Upper lobe of left lung (tissue), 6 donors: ENCODE results near the gene JPT2. TPM values are rescaled to one million over a fixed set of nuclear protein-coding genes. Genes with fewer than 3 reads are reported as not detected.

Experiments
- ATAC-seq, 2 donors: fragments of 200-7000 bp; cut with Tn5 transposase; one replicate each; pipeline ENCODE4 v1.9.1; 2022; ENCODE audit warnings: mild to moderate bottlenecking in 2 of 2, moderate library complexity in 2 of 2; ENCODE audit not compliant: low FRiP score in 2 of 2
- DNase-seq, 2 donors: peaks; one replicate each; pipeline ENCODE4 v3.0.0-alpha.2; 2019 to 2020
- H3K27ac ChIP-seq, 4 donors: fragments of 200-600 bp; sonication (generic); one replicate each; pipeline ENCODE4 v1.5.1; 2016 to 2019
- H3K27me3 ChIP-seq, 4 donors: fragments of 200-600 bp; sonication (generic); one replicate each; pipeline ENCODE4 v1.5.1; 2017 to 2019
- H3K36me3 ChIP-seq, 4 donors: fragments of 200-600 bp; sonication (generic); one replicate each; pipeline ENCODE4 v1.5.1; 2016 to 2019
- H3K4me1 ChIP-seq, 4 donors: fragments of 200-600 bp; sonication (generic); one replicate each; pipeline ENCODE4 v1.5.1; 2018 to 2019
- H3K4me3 ChIP-seq, 4 donors: fragments of 200-600 bp; sonication (generic); one replicate each; pipeline ENCODE4 v1.5.1; 2017 to 2019; ENCODE audit warnings: mild to moderate bottlenecking in 2 of 4, moderate library complexity in 1 of 4
- H3K9me3 ChIP-seq, 4 donors: fragments of 200-600 bp; sonication (generic); one replicate each; pipeline ENCODE4 v1.5.1; 2018 to 2019
- CTCF ChIP-seq, 6 experiments: fragments of 450-650 bp in 4 of 6; fragments of 200-600 bp in 2 of 6; sonication (generic) in 2 of 6; IDR thresholded peaks; one replicate each; pipeline ENCODE4 v1.5.1; 2016 to 2019; ENCODE audit warnings: antibody characterized with exemption in 6 of 6
- EP300 ChIP-seq, 4 donors: sonication (generic); formaldehyde crosslinking; IDR thresholded peaks; one replicate each; pipeline ENCODE4 v1.5.1; 2017; ENCODE audit warnings: antibody characterized with exemption in 4 of 4, control low read depth in 2 of 4
- POLR2A ChIP-seq, 4 donors: fragments of 450-650 bp; IDR thresholded peaks; one replicate each; pipeline ENCODE4 v1.5.1; 2016 to 2017; ENCODE audit warnings: antibody characterized with exemption in 4 of 4, mild to moderate bottlenecking in 2 of 4
- POLR2AphosphoS5 ChIP-seq, 2 donors: sonication (generic); formaldehyde crosslinking; IDR thresholded peaks; one replicate each; pipeline ENCODE4 v1.5.1; 2017; ENCODE audit warnings: antibody characterized with exemption in 2 of 2
- WGBS, 2 donors: methylation state at CpG; one replicate each; pipeline ENCODE4 v1.1.5; 2017 to 2018; 5-methylcytosine and 5-hydroxymethylcytosine counted together
- total RNA-seq, 6 donors: library from RNA; depleted of rRNA in 4 of 6; stranded (reverse); fragments of >200 nt in 4 of 6; gene quantifications; one replicate each; pipeline versions ENCODE4 v1.1.0 to v1.2.1, GENCODE V29; 2016 to 2021
- donor health status: DM: no; HTN: no; CAD: no; lungs with moderate emphysema.
- donor health status: DM: no; HTN: yes; CAD: no; lungs with severe emphysema.

The JPT2 gene
- total RNA-seq, 6 donors from 2014 or later, result 15.8 to 60.5 (median 38.3) TPM

- no peaks in the 10 kb centered on the region for H3K9me3 ChIP-seq
- no peak for ATAC-seq
- H3K4me1 ChIP-seq, result peaks cover 23 to 37% (median 26%) of the 10 kb centered on the region in 4 donors
- DNase-seq, result no peak
- 17 to 30% methylated on average over 13 to 16 of the region's 16 CpGs for WGBS, 2 donors
- H3K4me3 ChIP-seq, result peak overlapping the region; percentile 67 to 89 (median 87)
- peak overlapping the region; percentile 89 to 97 (median 92) for H3K27ac ChIP-seq
- H3K27me3 ChIP-seq, result no peaks in the 10 kb centered on the region
- H3K36me3 ChIP-seq, result peaks cover 0 to 4% (median 2%) of the 10 kb centered on the region in 4 donors
- TF ChIP-seq POLR2A (IDR thresholded peaks at IDR 0.05) (no peak), EP300 (IDR thresholded peaks at IDR 0.05) (no peak), CTCF (IDR thresholded peaks at IDR 0.05) (no peak), POLR2AphosphoS5 (IDR thresholded peaks at IDR 0.05) (no peak)
Observed at GRCh38 chr16:1707193-1707790, 29.2 kb downstream of the JPT2 start.

- no peak overlapping the region for H3K4me3 ChIP-seq
- no peak for ATAC-seq
- DNase-seq, result no peak
- H3K36me3 ChIP-seq, result peaks cover 0 to 3% (median 0%) of the 10 kb centered on the region in 4 donors
- no peaks in the 10 kb centered on the region for H3K27me3 ChIP-seq
- H3K9me3 ChIP-seq, result no peaks in the 10 kb centered on the region
- no peak overlapping the region for H3K27ac ChIP-seq
- no peak for TF ChIP-seq POLR2AphosphoS5 (IDR thresholded peaks at IDR 0.05)
- TF ChIP-seq EP300 (IDR thresholded peaks at IDR 0.05), result no peak
- no peak for TF ChIP-seq POLR2A (IDR thresholded peaks at IDR 0.05)
- TF ChIP-seq CTCF (IDR thresholded peaks at IDR 0.05), result no peak
- H3K4me1 ChIP-seq, result peaks cover 23 to 46% (median 34%) of the 10 kb centered on the region in 4 donors
- 85 to 88% methylated on average over 12 to 18 of the region's 18 CpGs for WGBS, 2 donors
Observed at GRCh38 chr16:1708083-1708767, 30.1 kb downstream of the JPT2 start.

GRCh38 chr16:1708768-1709180, 30.7 kb downstream of the JPT2 start:
- ATAC-seq (no peak), DNase-seq (no peak)
- Histone ChIP-seq H3K27ac (no peak overlapping the region), H3K9me3 (no peaks in the 10 kb centered on the region), H3K4me3 (no peak overlapping the region), H3K36me3 (peaks cover 0 to 3% (median under 1%) of the 10 kb centered on the region in 4 donors), H3K27me3 (no peaks in the 10 kb centered on the region), H3K4me1 (peaks cover 23 to 49% (median 35%) of the 10 kb centered on the region in 4 donors)
- WGBS, 2 donors, result 77 to 85% methylated on average over 10 to 13 of the region's 13 CpGs
- TF ChIP-seq EP300 (IDR thresholded peaks at IDR 0.05) (no peak), POLR2A (IDR thresholded peaks at IDR 0.05) (no peak), CTCF (IDR thresholded peaks at IDR 0.05) (no peak), POLR2AphosphoS5 (IDR thresholded peaks at IDR 0.05) (no peak)

- Histone ChIP-seq H3K27ac (no peak overlapping the region), H3K9me3 (no peaks in the 10 kb centered on the region), H3K27me3 (no peaks in the 10 kb centered on the region), H3K36me3 (peaks cover 0 to 4% (median 2%) of the 10 kb centered on the region in 4 donors), H3K4me1 (peaks cover 23 to 55% (median 36%) of the 10 kb centered on the region in 4 donors), H3K4me3 (no peak overlapping the region)
- 88 to 89% methylated on average over 14 of the region's 15 CpGs for WGBS, 2 donors
- DNase-seq, result peak in 1 of 2 donors; percentile 62
- TF ChIP-seq CTCF (IDR thresholded peaks at IDR 0.05), result no peak
- no peak for TF ChIP-seq POLR2AphosphoS5 (IDR thresholded peaks at IDR 0.05)
- TF ChIP-seq POLR2A (IDR thresholded peaks at IDR 0.05), result no peak
- TF ChIP-seq EP300 (IDR thresholded peaks at IDR 0.05), result no peak
- ATAC-seq, result no peak
Observed at GRCh38 chr16:1709356-1709755, 31.3 kb downstream of the JPT2 start.
